GM13977 (cell line): Measurements from ENCODE around the gene TNN.
"Not testable (repeated sequence)": the region's sequence is repeated elsewhere in the genome, so short reads cannot be mapped to it uniquely, and the experiment has no call there.

Experiments used
- DNase-seq: peaks from one replicate; pipeline ENCODE4 v3.0.0; 2012; ENCODE audit warnings: low spot score
- CTCF ChIP-seq: IDR thresholded peaks from 2 replicates; pipeline ENCODE4 v1.5.1; 2012; ENCODE audit warnings: mild to moderate bottlenecking, control low read depth; ENCODE audit not compliant: insufficient read depth; ENCODE audit errors: extremely low read depth, missing control alignments
- in situ Hi-C: fragments of 300-500 bp; cut with MboI; formaldehyde crosslinking; loops from one replicate; pipeline ENCODE4 v1.12.0; 2022; ENCODE audit warnings: low sequenced_read_pairs, low pct_unique_long_range_greater_than_20kb, mixed read lengths, inconsistent platforms; ENCODE audit not compliant: unreplicated experiment

The TNN gene

GRCh38 chr1:175042650-175043049 is 25.0 kb upstream of the TNN start:
- DNase-seq: no peak
- TF ChIP-seq CTCF: no peak
- in situ Hi-C loops: loop anchor here (10.0 to 25.0 kb wide), 2 partner anchors 82 to 295 kb away; no protein-coding TSS in a partner anchor

GRCh38 chr1:175043824-175044223 is 23.8 kb upstream of the TNN start:
- TF ChIP-seq CTCF: no peak
- in situ Hi-C loops: loop anchor here (10.0 to 25.0 kb wide), 2 partner anchors 81 to 293 kb away; no protein-coding TSS in a partner anchor
- no peak for DNase-seq

- in situ Hi-C loops: loop anchor here (10.0 to 25.0 kb wide), 2 partner anchors 80 to 293 kb away; no protein-coding TSS in a partner anchor
- not testable (repeated sequence) for DNase-seq
These were observed 23.0 kb upstream of the TNN start for GRCh38 chr1:175044591-175044990.

- no peak for TF ChIP-seq CTCF
- in situ Hi-C loops: loop anchor here (10.0 to 25.0 kb wide), 2 partner anchors 80 to 292 kb away; no protein-coding TSS in a partner anchor
- DNase-seq: no peak
These were observed 22.5 kb upstream of the TNN start for GRCh38 chr1:175045097-175045496.

- DNase-seq: no peak
- in situ Hi-C loops: loop anchor here (10.0 to 25.0 kb wide), 2 partner anchors 79 to 292 kb away; no protein-coding TSS in a partner anchor
These were observed 22.1 kb upstream of the TNN start for GRCh38 chr1:175045519-175045918.

GRCh38 chr1:175050992-175051391 is 16.6 kb upstream of the TNN start:
- TF ChIP-seq CTCF: no peak
- in situ Hi-C loops: no loop called here
- no peak for DNase-seq

More at GRCh38 chr1:175045519-175045918, 22.1 kb upstream of the TNN start:
- no peak for TF ChIP-seq CTCF

GRCh38 chr1:175054736-175055135 is 12.9 kb upstream of the TNN start:
- DNase-seq: no peak
- no peak for TF ChIP-seq CTCF
- in situ Hi-C loops: no loop called here
